Epithelial cell of proximal tubule (primary cell): ENCODE measurements around the gene BNIP1. TPM values are rescaled to one million over a fixed set of nuclear protein-coding genes. Genes with fewer than 3 reads are reported as not detected.
"Not testable (repeated sequence)": the region's sequence is repeated elsewhere in the genome, so short reads cannot be mapped to it uniquely, and the experiment has no call there.

Experiments
- DNase-seq: peaks from one replicate; pipeline ENCODE4 v3.0.0-alpha.2; 2011; ENCODE audit warnings: low read depth
- H3K4me3 ChIP-seq: 2 replicates; pipeline ENCODE4 v1.5.1; 2011; ENCODE audit warnings: low read depth, mild to moderate bottlenecking, low read length
- total RNA-seq: library from RNA; depleted of rRNA; stranded (reverse); fragments of >200 nt; gene quantifications from 2 replicates; pipeline ENCODE4 v1.2.3, GENCODE V29; 2015
- TF ChIP-seq, protein P1 (sequence below): conservative IDR thresholded peaks from 2 replicates; pipeline ENCODE4 v1.5.1; 2012; ENCODE audit warnings: low read depth, mild to moderate bottlenecking, low read length

Gene BNIP1
- total RNA-seq, 1 donor from 2014 or later: 22.7 TPM

GRCh38 chr5:173114536-173114935 is 29.8 kb upstream of the BNIP1 start:
- DNase-seq: no peak
- TF ChIP-seq, protein P1, sequence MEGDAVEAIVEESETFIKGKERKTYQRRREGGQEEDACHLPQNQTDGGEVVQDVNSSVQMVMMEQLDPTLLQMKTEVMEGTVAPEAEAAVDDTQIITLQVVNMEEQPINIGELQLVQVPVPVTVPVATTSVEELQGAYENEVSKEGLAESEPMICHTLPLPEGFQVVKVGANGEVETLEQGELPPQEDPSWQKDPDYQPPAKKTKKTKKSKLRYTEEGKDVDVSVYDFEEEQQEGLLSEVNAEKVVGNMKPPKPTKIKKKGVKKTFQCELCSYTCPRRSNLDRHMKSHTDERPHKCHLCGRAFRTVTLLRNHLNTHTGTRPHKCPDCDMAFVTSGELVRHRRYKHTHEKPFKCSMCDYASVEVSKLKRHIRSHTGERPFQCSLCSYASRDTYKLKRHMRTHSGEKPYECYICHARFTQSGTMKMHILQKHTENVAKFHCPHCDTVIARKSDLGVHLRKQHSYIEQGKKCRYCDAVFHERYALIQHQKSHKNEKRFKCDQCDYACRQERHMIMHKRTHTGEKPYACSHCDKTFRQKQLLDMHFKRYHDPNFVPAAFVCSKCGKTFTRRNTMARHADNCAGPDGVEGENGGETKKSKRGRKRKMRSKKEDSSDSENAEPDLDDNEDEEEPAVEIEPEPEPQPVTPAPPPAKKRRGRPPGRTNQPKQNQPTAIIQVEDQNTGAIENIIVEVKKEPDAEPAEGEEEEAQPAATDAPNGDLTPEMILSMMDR: no peak
- H3K4me3 ChIP-seq: no peak overlapping the region

- H3K4me3 ChIP-seq: no peak overlapping the region
- TF ChIP-seq, protein P1: no peak
- DNase-seq: no peak
Measured at GRCh38 chr5:173119719-173120118, 24.6 kb upstream of the BNIP1 start.

DNA sequence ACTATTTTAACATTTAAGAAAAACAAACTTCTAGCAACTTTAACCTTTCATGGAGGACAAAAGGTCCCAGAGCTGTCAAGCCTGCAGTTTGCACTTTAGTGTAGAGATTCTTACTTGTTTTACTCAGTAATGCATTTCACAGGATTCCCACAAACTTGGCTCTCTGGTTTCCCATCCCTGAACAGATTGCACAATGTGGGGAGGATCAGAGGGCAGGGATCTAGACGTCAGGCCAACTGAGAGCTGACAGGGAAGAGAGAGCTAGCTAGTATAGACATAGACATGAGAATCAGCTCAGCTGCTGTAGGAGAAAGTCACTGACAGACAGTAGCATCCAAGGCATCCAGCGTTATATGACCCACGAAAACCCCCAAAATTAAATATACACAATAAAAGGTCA is 20.9 kb upstream of the BNIP1 start:
- TF ChIP-seq, protein P1: no peak
- H3K4me3 ChIP-seq: no peak overlapping the region
- peak; percentile 42 for DNase-seq

DNA sequence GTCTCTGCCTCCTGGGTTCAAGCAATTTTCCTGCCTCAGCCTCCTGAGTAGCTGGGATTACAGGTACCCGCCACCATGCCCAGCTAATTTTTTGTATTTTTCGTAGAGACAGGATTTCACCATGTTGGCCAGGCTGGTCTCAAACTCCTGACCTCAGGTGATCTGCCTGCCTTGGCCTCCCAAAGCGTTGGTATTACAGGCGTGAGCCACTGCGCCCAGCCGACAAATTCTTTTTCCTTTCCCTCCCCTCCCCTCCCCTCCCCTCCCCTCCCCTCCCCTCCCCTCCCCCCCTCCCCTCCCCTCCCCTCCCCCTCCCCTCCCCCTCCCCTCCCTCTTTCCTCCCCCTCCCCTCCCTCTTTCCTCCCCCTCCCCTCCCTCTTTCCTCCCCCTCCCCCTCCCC is 12.2 kb upstream of the BNIP1 start:
- H3K4me3 ChIP-seq, DNase-seq: not testable (repeated sequence)

DNA sequence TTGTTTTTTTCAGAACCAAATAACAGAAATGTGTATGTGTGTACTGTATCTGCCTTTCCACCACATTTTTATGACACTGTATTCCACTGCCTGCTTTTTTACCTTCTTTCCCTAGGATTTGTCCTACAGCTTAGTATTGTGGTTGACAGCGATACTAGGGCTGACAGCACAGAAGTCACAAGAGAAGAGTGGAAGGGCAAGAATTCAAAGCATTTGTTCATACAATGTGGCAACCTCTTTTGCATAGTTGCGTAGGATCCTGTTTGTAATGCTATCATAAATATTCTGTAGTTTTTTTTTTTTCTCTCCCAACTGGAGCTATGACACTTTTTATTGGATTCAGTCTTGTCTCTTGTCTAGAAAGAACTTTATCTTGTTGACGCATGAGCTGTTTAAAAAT is 5.6 kb upstream of the BNIP1 start:
- TF ChIP-seq, protein P1: no peak
- DNase-seq: no peak
- no peak overlapping the region for H3K4me3 ChIP-seq

GRCh38 chr5:173139631-173140030 is 4.7 kb upstream of the BNIP1 start:
- no peak for DNase-seq
- TF ChIP-seq, protein P1: no peak
- no peak overlapping the region for H3K4me3 ChIP-seq

- no peak for DNase-seq
- TF ChIP-seq, protein P1: no peak
- no peak overlapping the region for H3K4me3 ChIP-seq
Measured at GRCh38 chr5:173140769-173141168, 3.6 kb upstream of the BNIP1 start.

DNA sequence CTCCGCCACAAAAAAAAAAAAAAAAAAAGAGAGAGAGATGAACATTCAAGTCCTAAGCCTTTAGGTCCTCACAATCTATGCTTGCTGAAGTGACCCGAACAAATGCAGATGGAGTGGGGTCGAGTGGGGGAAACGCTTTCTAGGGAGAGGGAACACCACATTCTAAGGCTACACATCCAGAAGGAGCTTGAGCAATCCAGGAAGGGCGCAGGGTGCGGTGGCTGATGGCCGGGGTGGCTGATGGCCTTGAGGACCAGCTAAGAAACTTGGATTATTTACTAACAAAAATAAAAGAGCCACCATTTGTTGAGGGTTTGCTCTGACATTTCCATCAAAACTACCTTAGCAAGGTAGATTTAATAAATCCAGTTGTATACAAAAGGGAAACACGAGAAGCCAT is 764 bp upstream of the BNIP1 start:
- DNase-seq: no peak
- H3K4me3 ChIP-seq: no peak overlapping the region
- TF ChIP-seq, protein P1: no peak
